Measurements from ENCODE around the gene PRELID3B. TPM values are rescaled to one million over a fixed set of nuclear protein-coding genes. Genes with fewer than 3 reads are reported as not detected.

The PRELID3B gene
- total and polyA plus RNA-seq, 2 of the 8 experiments (the other 6 are each of a cell fraction or from before 2014, with no cell fraction given), result 8.1 to 50.5 TPM

DNA sequence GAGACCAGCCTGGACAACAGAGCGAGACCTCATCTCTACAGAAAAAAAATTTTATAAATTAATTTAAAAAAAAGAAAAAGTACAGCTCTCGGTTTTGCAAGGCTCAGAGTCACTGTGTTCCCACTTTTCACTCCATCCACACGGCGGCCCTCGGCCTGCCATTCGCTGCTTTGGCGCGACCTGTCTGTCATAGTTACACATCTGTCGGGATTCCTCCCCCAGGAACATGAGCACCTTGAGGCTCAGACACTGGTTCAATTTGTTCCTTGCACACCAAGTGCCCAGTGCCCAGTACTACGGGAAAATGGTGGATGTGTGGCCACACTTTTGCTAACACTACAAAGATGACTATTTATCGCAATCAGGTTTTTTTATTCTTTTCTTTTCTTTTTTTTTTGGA lies 43.9 kb downstream of the PRELID3B start (continued):
- TF ChIP-seq, protein P1, sequence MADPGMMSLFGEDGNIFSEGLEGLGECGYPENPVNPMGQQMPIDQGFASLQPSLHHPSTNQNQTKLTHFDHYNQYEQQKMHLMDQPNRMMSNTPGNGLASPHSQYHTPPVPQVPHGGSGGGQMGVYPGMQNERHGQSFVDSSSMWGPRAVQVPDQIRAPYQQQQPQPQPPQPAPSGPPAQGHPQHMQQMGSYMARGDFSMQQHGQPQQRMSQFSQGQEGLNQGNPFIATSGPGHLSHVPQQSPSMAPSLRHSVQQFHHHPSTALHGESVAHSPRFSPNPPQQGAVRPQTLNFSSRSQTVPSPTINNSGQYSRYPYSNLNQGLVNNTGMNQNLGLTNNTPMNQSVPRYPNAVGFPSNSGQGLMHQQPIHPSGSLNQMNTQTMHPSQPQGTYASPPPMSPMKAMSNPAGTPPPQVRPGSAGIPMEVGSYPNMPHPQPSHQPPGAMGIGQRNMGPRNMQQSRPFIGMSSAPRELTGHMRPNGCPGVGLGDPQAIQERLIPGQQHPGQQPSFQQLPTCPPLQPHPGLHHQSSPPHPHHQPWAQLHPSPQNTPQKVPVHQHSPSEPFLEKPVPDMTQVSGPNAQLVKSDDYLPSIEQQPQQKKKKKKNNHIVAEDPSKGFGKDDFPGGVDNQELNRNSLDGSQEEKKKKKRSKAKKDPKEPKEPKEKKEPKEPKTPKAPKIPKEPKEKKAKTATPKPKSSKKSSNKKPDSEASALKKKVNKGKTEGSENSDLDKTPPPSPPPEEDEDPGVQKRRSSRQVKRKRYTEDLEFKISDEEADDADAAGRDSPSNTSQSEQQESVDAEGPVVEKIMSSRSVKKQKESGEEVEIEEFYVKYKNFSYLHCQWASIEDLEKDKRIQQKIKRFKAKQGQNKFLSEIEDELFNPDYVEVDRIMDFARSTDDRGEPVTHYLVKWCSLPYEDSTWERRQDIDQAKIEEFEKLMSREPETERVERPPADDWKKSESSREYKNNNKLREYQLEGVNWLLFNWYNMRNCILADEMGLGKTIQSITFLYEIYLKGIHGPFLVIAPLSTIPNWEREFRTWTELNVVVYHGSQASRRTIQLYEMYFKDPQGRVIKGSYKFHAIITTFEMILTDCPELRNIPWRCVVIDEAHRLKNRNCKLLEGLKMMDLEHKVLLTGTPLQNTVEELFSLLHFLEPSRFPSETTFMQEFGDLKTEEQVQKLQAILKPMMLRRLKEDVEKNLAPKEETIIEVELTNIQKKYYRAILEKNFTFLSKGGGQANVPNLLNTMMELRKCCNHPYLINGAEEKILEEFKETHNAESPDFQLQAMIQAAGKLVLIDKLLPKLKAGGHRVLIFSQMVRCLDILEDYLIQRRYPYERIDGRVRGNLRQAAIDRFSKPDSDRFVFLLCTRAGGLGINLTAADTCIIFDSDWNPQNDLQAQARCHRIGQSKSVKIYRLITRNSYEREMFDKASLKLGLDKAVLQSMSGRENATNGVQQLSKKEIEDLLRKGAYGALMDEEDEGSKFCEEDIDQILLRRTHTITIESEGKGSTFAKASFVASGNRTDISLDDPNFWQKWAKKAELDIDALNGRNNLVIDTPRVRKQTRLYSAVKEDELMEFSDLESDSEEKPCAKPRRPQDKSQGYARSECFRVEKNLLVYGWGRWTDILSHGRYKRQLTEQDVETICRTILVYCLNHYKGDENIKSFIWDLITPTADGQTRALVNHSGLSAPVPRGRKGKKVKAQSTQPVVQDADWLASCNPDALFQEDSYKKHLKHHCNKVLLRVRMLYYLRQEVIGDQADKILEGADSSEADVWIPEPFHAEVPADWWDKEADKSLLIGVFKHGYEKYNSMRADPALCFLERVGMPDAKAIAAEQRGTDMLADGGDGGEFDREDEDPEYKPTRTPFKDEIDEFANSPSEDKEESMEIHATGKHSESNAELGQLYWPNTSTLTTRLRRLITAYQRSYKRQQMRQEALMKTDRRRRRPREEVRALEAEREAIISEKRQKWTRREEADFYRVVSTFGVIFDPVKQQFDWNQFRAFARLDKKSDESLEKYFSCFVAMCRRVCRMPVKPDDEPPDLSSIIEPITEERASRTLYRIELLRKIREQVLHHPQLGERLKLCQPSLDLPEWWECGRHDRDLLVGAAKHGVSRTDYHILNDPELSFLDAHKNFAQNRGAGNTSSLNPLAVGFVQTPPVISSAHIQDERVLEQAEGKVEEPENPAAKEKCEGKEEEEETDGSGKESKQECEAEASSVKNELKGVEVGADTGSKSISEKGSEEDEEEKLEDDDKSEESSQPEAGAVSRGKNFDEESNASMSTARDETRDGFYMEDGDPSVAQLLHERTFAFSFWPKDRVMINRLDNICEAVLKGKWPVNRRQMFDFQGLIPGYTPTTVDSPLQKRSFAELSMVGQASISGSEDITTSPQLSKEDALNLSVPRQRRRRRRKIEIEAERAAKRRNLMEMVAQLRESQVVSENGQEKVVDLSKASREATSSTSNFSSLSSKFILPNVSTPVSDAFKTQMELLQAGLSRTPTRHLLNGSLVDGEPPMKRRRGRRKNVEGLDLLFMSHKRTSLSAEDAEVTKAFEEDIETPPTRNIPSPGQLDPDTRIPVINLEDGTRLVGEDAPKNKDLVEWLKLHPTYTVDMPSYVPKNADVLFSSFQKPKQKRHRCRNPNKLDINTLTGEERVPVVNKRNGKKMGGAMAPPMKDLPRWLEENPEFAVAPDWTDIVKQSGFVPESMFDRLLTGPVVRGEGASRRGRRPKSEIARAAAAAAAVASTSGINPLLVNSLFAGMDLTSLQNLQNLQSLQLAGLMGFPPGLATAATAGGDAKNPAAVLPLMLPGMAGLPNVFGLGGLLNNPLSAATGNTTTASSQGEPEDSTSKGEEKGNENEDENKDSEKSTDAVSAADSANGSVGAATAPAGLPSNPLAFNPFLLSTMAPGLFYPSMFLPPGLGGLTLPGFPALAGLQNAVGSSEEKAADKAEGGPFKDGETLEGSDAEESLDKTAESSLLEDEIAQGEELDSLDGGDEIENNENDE (IDR thresholded peaks at IDR 0.05; ENCODE audit: insufficient replicate concordance, low read length), result no peak
- TF ChIP-seq HDAC6 (IDR thresholded peaks at IDR 0.05; ENCODE audit: low read depth, low read length) (no peak), KDM4A (IDR thresholded peaks at IDR 0.05; ENCODE audit: low read depth, low read length, severe bottlenecking) (no peak), ATF3 (IDR thresholded peaks at IDR 0.05; ENCODE audit: insufficient read depth, low read depth, low read length) (no peak), GTF2F1 (IDR thresholded peaks at IDR 0.05; ENCODE audit: borderline replicate concordance, low read depth, low read length) (no peak), RFX5 (IDR thresholded peaks at IDR 0.05; ENCODE audit: borderline replicate concordance, low read depth, low read length) (no peak), CREB1 (IDR thresholded peaks at IDR 0.05) (no peak)
